ENCODE data around the gene PEG3. TPM values are rescaled to one million over a fixed set of nuclear protein-coding genes. Genes with fewer than 3 reads are reported as not detected.

Gene PEG3
- total RNA-seq, 1 experiment from 2014 or later, result 0.83 TPM

- DNase-seq (ENCODE audit: low spot score) (no peak), ATAC-seq (no peak)
- H3K27ac Mint-ChIP-seq, result no peak overlapping the region
- H3K4me1 Mint-ChIP-seq, result no peaks in the 10 kb centered on the region
- H3K36me3 Mint-ChIP-seq, result peaks cover 65% of the 10 kb centered on the region
- ChIA-PET CTCF (no interaction called here), POLR2A (no interaction called here)
- H3K27me3 Mint-ChIP-seq (ENCODE audit: low read depth), result peaks cover 14% of the 10 kb centered on the region
- TF ChIP-seq ZNF263 (CRISPR knock-in tag; IDR thresholded peaks at IDR 0.05; ENCODE audit: low read depth), result no peak
- no peak for TF ChIP-seq CDX4 (CRISPR knock-in tag; IDR thresholded peaks at IDR 0.05; ENCODE audit: borderline replicate concordance)
- no peak for TF ChIP-seq NFE2L1 (CRISPR knock-in tag; IDR thresholded peaks at IDR 0.05)
- no peak for TF ChIP-seq E2F4 (CRISPR knock-in tag; IDR thresholded peaks at IDR 0.05; ENCODE audit: borderline replicate concordance, low read depth)
- TF ChIP-seq SOX15 (CRISPR knock-in tag; IDR thresholded peaks at IDR 0.05), result no peak
- TF ChIP-seq ATF2 (CRISPR knock-in tag; IDR thresholded peaks at IDR 0.05; ENCODE audit: borderline replicate concordance, low read depth), result no peak
- no peak overlapping the region for H3K4me3 Mint-ChIP-seq
- H3K9me3 Mint-ChIP-seq, result peaks cover 52% of the 10 kb centered on the region
Observed at GRCh38 chr19:56838024-56838908, 2.3 kb downstream of the PEG3 start.

- H3K36me3 Mint-ChIP-seq, result peaks cover 71% of the 10 kb centered on the region
- no peak overlapping the region for H3K4me3 Mint-ChIP-seq
- ATAC-seq, result no peak
- H3K27me3 Mint-ChIP-seq (ENCODE audit: low read depth), result peaks cover 15% of the 10 kb centered on the region
- POLR2A ChIA-PET, result no interaction called here
- TF ChIP-seq E2F4 (CRISPR knock-in tag; IDR thresholded peaks at IDR 0.05; ENCODE audit: borderline replicate concordance, low read depth) (no peak), HMGA2 (CRISPR knock-in tag; IDR thresholded peaks at IDR 0.05) (no peak), JAZF1 (CRISPR knock-in tag; IDR thresholded peaks at IDR 0.05) (no peak), ZNF121 (CRISPR knock-in tag; IDR thresholded peaks at IDR 0.05) (no peak), ZNF219 (CRISPR knock-in tag; IDR thresholded peaks at IDR 0.05; ENCODE audit: borderline replicate concordance) (no peak), CREM (CRISPR knock-in tag; IDR thresholded peaks at IDR 0.05) (no peak), ZMAT4 (CRISPR knock-in tag; IDR thresholded peaks at IDR 0.05) (no peak)
- DNase-seq (ENCODE audit: low spot score), result no peak
- H3K4me1 Mint-ChIP-seq, result no peaks in the 10 kb centered on the region
- CTCF ChIA-PET, result no interaction called here
- no peak overlapping the region for H3K27ac Mint-ChIP-seq
- peaks cover 59% of the 10 kb centered on the region for H3K9me3 Mint-ChIP-seq
Observed at GRCh38 chr19:56837492-56838023, 3.0 kb downstream of the PEG3 start.

- H3K4me1 Mint-ChIP-seq, result no peaks in the 10 kb centered on the region
- H3K9me3 Mint-ChIP-seq, result peaks cover 65% of the 10 kb centered on the region
- H3K36me3 Mint-ChIP-seq, result peaks cover 76% of the 10 kb centered on the region
- H3K4me3 Mint-ChIP-seq, result no peak overlapping the region
- DNase-seq (ENCODE audit: low spot score), result no peak
- TF ChIP-seq JAZF1 (CRISPR knock-in tag; IDR thresholded peaks at IDR 0.05) (no peak), ESRRA (CRISPR knock-in tag; IDR thresholded peaks at IDR 0.05; ENCODE audit: borderline replicate concordance) (no peak), MXD4 (CRISPR knock-in tag; IDR thresholded peaks at IDR 0.05; ENCODE audit: borderline replicate concordance) (no peak)
- no peak overlapping the region for H3K27ac Mint-ChIP-seq
- CTCF ChIA-PET, result no interaction called here
- ATAC-seq, result no peak
- POLR2A ChIA-PET, result no interaction called here
- peaks cover 15% of the 10 kb centered on the region for H3K27me3 Mint-ChIP-seq (ENCODE audit: low read depth)
Observed at GRCh38 chr19:56837004-56837403, 3.5 kb downstream of the PEG3 start.

Measured in WTC11 (cell line).